LNCaP clone FGC (cell line): ENCODE results near the gene GNPTG.
A peak's percentile ranks its signal among the peaks of the same experiment; 100 is the strongest.

Source experiments
- DNase-seq: peaks from one replicate; pipeline ENCODE4 v3.0.0-alpha.2; 2011; ENCODE audit warnings: low read depth
- H3K4me3 ChIP-seq: 2 replicates; pipeline ENCODE4 v1.5.1; 2011; ENCODE audit warnings: mild to moderate bottlenecking, low read depth, low read length, control low read depth
- TF ChIP-seq, protein P1 (sequence below): IDR thresholded peaks from 2 replicates; pipeline ENCODE4 v1.5.1; 2012; ENCODE audit warnings: mild to moderate bottlenecking; ENCODE audit not compliant: control insufficient read depth, insufficient read depth; ENCODE audit errors: extremely low read depth

GNPTG gene

DNA sequence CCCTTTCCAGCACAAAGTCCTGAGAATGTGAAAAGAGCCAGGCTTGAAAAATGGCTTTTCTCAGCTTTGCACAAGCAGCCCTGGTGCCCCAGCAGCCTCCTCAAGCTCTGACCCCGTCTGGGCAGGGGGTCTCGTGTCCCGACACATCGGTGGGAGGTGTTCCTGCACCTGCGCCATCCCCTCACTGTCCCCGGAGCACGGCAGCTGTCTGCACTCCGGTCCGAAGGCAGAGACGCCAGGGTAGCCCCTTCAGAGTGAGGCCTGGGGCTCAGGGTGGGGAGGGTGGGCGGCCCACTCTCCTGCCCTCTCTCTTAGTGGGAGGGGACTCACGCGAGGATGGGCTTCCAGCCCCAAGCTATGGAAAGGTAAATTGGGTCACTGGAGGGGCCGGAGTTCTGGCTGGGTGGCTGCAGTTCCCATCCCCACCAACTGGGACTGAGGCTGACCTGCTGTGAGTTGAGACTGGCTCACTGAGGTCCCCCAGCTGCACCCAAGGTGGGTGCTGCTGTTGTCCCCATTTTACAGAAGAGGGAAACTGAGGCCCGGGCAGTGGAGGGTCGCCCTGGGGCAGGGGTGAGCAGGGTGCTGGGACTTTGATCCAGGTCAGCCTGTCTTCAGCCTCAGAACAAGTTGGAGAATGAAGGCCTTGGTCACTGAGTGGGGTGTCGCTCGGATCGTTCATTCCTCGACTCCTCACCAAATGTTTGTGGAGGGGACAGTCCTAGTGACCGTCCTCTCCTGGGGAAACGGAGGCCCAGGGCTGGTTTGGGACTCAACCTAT is 20.6 kb upstream of the GNPTG start:
- peak overlapping the region; percentile 42 for H3K4me3 ChIP-seq
- TF ChIP-seq, protein P1, sequence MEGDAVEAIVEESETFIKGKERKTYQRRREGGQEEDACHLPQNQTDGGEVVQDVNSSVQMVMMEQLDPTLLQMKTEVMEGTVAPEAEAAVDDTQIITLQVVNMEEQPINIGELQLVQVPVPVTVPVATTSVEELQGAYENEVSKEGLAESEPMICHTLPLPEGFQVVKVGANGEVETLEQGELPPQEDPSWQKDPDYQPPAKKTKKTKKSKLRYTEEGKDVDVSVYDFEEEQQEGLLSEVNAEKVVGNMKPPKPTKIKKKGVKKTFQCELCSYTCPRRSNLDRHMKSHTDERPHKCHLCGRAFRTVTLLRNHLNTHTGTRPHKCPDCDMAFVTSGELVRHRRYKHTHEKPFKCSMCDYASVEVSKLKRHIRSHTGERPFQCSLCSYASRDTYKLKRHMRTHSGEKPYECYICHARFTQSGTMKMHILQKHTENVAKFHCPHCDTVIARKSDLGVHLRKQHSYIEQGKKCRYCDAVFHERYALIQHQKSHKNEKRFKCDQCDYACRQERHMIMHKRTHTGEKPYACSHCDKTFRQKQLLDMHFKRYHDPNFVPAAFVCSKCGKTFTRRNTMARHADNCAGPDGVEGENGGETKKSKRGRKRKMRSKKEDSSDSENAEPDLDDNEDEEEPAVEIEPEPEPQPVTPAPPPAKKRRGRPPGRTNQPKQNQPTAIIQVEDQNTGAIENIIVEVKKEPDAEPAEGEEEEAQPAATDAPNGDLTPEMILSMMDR = no peak
- DNase-seq = no peak

DNA sequence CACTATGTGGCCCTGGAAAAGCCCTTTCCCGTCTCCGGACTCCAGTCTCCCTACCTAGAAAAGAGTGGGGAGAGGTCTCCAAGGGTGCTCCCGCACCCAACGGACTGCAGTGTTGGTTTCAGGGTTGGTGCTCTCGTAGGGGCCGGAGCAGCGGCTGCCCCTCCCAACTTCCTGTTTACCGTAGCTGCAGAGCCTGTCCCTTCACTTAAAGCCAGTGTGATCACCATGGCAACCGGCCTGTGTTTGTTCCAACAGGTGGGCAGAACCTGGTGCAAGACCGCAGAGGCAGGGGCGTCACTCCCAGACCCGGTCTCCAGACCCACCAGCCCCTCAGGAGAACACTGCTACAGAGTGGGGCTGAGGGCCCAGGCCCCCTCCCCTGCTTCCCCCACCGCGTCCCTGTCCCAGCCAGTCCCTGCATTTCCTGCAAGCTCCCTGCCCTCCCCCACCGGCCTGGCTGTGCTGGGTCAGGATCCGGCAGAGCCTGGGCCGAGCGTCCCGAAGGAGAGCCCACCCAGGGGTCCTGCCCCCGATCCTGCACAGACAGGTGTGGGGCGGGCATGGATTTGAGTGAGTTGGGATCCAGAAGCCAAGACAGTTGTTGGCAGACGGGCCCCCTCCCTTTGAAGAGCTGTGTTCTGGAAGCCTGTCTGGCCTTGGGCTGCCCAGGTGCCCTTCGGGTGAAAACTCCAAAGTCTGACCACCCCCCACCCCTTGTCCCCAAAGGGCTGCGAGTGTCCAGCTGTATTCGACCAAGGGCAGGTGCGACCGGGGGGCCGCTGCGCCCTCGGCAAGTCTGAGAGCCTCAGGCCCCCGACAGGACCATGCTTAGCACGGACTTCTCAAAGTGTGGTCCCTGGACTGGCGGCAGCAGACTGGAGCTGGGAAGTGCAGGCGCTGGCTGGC is 19.8 kb upstream of the GNPTG start:
- peak overlapping the region; percentile 42 for H3K4me3 ChIP-seq
- TF ChIP-seq, protein P1 = no peak
- peak; percentile 41 for DNase-seq

DNA sequence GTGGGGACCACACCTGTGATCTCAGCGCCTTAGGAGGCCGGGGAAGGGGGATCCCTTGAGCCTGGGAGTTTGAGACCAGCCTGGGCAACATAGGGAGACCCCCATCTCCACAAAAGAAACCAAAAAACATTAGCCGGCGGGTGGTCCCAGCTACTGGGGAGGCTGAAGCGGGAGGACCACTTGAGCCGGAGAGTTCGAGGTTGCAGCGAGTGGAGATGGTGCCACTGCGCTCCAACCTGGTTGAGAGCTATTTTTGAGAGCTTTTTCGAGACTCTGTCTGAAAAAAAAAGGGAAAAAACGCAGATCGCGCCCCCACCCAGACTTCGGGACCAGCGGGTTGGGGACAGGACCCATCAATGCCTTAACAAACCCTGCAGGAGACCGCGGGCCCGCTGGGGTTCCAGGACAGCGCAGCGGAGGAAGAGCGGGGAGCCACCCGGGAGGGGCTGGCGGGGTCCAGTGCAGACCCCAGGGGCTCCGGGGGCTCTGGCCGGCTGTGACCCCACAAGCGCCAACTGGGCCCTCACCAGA is 19.0 kb upstream of the GNPTG start:
- DNase-seq = no peak
- H3K4me3 ChIP-seq = peak overlapping the region; percentile 49

DNA sequence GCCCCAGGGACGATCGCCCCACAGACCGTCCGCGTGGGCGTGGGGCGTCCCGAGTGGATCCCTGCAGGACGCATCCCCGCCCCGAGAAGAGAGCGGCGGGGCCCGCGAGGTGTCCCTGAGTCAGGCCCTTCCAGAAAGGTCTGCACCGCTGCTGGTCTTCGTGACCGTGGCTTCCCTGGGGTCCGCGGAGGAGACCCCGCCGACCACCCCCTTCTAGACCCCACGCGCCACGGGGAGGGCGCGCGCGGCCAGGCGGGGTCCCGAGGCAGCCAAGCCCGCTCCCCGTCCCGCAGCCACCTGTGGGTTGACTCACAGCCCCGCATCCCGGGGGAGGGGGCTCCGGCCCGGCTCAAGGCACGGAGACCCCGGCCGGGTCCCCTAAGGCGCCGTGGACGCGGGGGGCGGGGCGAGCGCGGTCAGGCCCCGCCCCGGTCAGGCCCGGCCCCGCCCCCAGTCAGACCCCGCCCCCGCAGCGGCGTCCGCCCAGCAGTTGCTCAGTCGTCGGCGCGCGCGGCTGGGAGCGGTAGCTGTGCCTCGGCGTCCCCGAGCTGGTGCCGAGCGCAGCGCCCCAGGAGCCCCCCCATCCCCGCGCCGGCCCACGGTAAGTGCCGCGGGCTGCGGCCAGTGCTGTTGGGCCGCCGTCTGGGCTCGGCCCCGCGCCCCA is 18.4 kb upstream of the GNPTG start, which contains the start of gene BAIAP3:
Gene BAIAP3, plus strand, starts transcription at position 497 of the 664 bp plus-strand sequence. CDS start 4,905 bp downstream, outside the sequence.
- TF ChIP-seq, protein P1 = no peak
- peak within 1 kb of the TSS; percentile 49 for H3K4me3 ChIP-seq
- no peak for DNase-seq

More for the DNA sequence above, 19.0 kb upstream of the GNPTG start:
- TF ChIP-seq, protein P1 = no peak

DNA sequence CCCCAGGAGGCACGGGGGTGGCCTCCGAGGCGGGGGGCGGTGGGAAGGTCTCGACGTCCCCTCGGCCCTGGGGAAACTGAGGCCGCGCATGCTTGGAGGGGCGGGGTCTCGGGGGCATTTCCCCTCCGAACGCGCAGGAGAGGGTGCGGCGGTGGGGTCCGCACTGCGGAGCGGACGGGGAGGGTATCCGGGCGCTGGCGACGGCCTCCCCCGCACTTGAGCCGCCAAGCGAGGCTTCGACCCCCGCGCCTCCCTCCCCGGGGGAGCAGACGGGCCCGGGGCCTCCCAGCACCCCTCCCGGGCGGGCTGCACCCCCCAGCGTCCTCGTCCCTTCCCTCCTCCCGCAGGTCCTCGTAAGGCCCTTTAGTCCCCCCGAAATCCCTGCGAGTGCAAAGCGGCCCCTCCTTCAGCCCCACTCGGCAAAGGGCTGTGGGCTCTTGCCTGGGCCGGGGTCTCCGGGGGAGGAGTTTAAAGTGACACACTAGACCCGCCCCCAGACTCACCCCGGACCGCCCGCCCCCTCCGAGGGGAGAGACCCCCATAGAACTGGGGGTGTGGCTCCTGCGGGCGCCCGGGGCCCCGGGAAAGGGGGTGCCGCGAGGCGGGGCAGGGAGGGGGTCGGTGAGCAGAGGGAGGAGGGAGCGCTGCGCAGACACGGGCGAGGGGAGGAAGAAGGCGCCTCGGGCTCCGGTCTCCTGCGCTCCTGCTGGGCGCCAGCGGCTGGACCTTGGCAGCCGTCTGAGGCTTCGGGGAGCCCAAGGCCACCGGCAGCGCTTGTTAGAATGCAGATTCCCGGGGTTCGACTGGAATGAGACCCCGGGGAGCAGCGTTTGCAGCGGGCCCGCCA is 17.7 kb upstream of the GNPTG start:
- DNase-seq = no peak
- TF ChIP-seq, protein P1 = no peak

More for the DNA sequence above, 17.7 kb upstream of the GNPTG start:
- H3K4me3 ChIP-seq = peak overlapping the region; percentile 49
